Erythroblast (primary cell): Measurements from ENCODE around the gene SLF2.
A peak's percentile ranks its signal among the peaks of the same experiment; 100 is the strongest.
"Not testable (repeated sequence)": the region's sequence is repeated elsewhere in the genome, so short reads cannot be mapped to it uniquely, and the experiment has no call there.

ENCODE experiments used
- DNase-seq, 2 experiments: peaks; one replicate each; lab custom pipeline; 2025; lab: John Stamatoyannopoulos, UW
- GATA1 ChIP-seq: IDR thresholded peaks from 2 replicates; pipeline ENCODE4 v1.6.1; 2011; ENCODE audit warnings: low read depth, mild to moderate bottlenecking, control low read depth, low read length, moderate library complexity
- POLR2A ChIP-seq: IDR thresholded peaks from 2 replicates; pipeline ENCODE4 v1.6.1; 2011; ENCODE audit warnings: mild to moderate bottlenecking, low read length

SLF2 gene

DNA sequence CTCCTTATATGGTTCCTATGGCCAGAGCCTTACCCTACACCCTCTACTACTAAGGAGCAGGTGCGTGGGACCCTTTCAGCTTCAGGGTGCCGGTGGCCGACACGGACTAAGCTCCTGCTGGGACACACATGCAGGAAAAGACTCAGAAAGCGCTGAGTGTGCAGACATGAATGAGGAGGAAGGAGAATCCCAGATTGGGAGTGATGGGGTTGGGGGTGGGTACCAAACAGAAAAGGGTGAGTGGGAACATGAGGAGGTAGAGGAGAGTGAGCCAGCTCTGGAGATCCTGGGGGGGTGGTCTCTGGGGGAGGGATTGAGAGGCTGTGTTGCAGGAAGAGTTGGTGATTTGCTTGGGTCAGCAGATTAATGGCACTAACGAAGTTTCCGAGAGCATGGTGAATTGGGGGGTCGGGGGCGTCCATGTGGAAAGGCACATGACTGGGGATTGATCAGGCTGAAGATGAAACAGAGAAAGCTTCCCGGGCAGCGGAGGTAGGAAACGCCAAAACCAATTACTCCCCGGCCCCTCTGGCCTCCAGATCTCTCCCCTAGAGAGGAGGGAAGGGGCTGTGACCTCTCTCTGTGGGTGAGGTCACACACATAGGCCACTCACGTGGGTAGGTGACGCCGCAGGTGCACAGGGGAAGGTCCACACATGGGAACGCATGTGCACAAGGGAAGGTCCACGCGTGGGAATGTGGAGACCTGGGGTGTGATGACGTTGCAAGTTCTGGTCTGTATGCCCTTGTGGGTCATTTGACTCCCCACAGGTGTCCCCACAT is 37.9 kb upstream of the SLF2 start:
- DNase-seq: no peak
- TF ChIP-seq GATA1: no peak
- no peak for TF ChIP-seq POLR2A

DNA sequence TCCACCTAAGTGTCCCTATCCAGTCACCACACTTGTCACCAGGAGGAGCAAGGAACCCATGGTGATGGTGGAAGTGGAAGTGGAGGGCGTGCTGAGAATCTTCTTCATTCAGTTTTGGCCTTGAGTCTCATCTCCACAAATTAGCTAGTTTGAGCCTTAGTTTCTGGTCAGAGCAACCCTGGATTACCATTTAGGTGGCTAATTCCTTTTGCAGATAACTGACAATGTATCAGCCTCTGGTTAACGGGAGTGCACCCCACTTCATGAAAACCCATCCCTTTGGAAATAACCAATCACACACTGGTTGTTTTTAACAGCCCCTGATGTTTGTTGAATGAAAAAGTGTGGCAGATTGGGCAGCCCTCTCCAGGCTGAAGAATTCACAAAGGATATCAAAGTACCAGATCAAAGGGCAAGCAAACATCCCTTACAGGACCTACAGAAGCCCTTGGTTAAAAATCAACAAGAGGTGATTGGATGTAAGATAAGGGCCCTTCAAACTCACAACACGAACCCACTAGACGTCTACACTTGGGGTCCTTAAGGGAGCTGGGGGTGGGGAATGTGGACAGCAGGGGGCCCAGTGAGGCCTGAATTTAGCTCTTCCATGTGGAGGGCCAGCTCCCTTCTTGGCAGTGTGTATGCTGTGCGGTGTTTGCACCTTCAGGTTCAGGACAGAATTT is 37.1 kb upstream of the SLF2 start:
- no peak for DNase-seq
- TF ChIP-seq POLR2A (no peak), GATA1 (no peak)

DNA sequence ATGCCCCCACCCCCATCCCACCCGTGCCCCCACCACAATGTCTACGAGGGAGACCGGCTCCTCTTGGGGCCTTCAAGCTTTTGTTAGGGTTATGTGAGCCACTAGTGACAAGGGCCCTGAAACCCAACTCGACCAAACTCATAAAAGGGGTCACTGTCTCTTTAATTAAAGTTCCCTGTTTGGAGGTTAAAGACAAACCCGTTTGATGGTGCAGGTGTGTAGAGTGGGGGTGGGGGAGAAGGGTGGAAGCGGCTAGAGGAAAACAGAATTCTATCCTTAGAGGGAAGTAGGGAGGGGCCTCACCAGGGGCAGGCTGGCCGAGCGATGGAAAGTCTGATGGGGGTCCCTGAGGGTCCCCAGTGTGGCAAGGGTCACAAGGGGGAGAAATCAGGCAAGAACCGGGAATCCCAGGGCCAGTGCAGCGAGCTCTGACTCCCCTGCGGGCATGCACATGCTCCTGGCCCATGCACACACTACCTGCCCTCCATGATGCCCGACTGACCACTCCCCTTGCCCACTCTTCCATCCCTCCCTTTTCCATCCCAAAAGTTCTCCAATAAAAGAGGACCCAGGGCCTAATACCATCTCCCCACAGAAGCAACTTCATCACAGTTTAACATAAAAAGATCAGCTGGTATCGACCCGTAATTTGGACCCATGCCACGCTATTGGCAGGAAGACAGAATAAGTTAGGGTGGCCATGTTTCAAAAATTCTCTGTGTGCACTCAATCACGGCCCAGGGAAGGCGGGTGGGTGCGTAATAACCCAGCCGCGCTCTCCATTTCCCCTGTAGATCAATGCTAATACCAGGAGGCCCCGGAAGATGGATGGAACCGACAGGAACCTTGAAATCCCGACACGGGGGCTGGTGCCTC is 35.9 kb upstream of the SLF2 start:
- DNase-seq: no peak
- TF ChIP-seq POLR2A (no peak), GATA1 (no peak)

- TF ChIP-seq POLR2A: no peak
- TF ChIP-seq GATA1: no peak
- DNase-seq: no peak
Observed at GRCh38 chr10:100877461-100877850, 35.3 kb upstream of the SLF2 start.

- peak; percentile 36 to 52 for DNase-seq
- TF ChIP-seq POLR2A (no peak), GATA1 (no peak)
Observed at GRCh38 chr10:100878291-100878910, 34.4 kb upstream of the SLF2 start.

- DNase-seq: peak in 1 of 2 experiments; percentile 5
Observed at GRCh38 chr10:100879741-100880360, 32.9 kb upstream of the SLF2 start.

GRCh38 chr10:100881556-100882213 is 31.1 kb upstream of the SLF2 start:
- DNase-seq: no peak
- TF ChIP-seq GATA1: no peak
- no peak for TF ChIP-seq POLR2A

More at GRCh38 chr10:100879741-100880360, 32.9 kb upstream of the SLF2 start:
- no peak for TF ChIP-seq POLR2A
- TF ChIP-seq GATA1: no peak

DNA sequence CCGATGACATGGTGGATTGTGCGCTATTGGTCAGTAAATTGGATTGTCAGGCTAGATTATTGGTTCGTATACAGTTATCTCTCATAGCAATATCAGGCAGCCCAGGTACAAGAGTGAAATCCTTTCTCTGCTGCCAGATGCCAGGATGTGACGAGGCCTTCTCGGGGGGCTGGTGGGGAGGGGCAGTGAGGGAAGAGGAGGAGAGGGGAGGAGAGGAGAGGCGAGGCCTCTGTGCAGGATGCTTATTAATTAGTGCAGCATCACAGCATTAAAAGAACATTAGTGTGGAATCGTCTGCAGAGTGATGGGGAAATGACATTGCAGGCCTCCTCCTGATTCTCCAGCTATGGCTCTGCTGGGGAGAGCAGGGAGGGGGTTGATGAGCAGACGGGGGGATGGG is 30.5 kb upstream of the SLF2 start:
- no peak for DNase-seq
- no peak for TF ChIP-seq GATA1
- no peak for TF ChIP-seq POLR2A

DNA sequence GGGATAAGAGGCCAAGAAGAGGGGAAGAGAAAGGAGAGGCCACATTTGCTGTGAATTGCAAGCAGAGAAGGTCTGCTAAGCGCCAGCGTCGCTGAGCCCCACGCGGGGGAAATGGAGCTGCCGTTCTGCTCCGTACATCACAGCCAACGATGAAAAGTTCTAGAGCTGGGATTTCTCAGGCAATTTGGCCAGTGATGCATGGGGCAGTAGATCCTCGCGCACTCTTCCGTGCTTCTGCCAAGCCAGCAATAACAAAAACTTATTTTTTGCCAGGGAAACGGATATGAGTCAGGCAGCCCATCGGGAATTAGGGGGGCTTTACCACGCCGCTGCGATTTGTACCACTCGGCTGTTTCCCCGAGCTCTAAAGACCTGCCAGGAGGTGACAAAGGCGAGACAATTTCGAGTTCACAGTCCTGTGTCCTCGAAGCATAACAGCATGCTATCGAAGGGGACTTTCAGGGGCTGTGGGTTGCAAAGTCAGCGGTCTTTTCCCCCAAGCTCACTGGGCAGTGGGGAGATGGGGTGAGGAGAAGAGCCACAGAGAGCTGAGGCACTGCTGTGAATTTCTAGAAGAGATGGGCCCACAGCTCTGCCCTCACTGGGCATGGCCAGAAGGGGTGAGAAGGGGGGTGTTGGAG is 30.0 kb upstream of the SLF2 start:
- DNase-seq: no peak
- TF ChIP-seq GATA1: no peak
- TF ChIP-seq POLR2A: no peak

GRCh38 chr10:100883312-100883821 is 29.4 kb upstream of the SLF2 start:
- TF ChIP-seq POLR2A (no peak), GATA1 (no peak)
- no peak for DNase-seq

GRCh38 chr10:100885611-100886010 is 27.2 kb upstream of the SLF2 start:
- not testable (repeated sequence) for DNase-seq

GRCh38 chr10:100886091-100886490 is 26.7 kb upstream of the SLF2 start:
- no peak for DNase-seq
- TF ChIP-seq GATA1: no peak
- no peak for TF ChIP-seq POLR2A
